Mesodermal cell (in vitro differentiated cells): ENCODE measurements around the gene EREG. TPM values are rescaled to one million over a fixed set of nuclear protein-coding genes. Genes with fewer than 3 reads are reported as not detected.
A peak's percentile ranks its signal among the peaks of the same experiment; 100 is the strongest.

Source experiments
- H3K27ac ChIP-seq: 2 replicates; pipeline ENCODE4 v1.7.0; 2013; ENCODE audit warnings: mild to moderate bottlenecking, low read depth, low read length, moderate library complexity; ENCODE audit not compliant: severe bottlenecking
- H3K36me3 ChIP-seq: 2 replicates; pipeline ENCODE4 v1.7.1; 2013; ENCODE audit warnings: mild to moderate bottlenecking, low read length, moderate library complexity; ENCODE audit not compliant: control insufficient read depth, insufficient read depth
- H3K4me1 ChIP-seq: one replicate; pipeline ENCODE4 v1.7.1; 2013; ENCODE audit warnings: mild to moderate bottlenecking, low read length; ENCODE audit not compliant: insufficient read depth, control insufficient read depth, poor library complexity, severe bottlenecking
- H3K4me3 ChIP-seq: 2 replicates; pipeline ENCODE4 v1.7.0; 2013; ENCODE audit warnings: low read length, control low read depth, mild to moderate bottlenecking; ENCODE audit not compliant: insufficient read depth, poor library complexity, severe bottlenecking; ENCODE audit errors: extremely low read depth
- H3K9me3 ChIP-seq: 2 replicates; pipeline ENCODE4 v1.7.1; 2013; ENCODE audit warnings: mild to moderate bottlenecking, low read length, moderate library complexity; ENCODE audit not compliant: control insufficient read depth
- WGBS, 2 experiments: methylation state at CpG; one replicate each; pipeline ENCODE4 v1.1.5; 2013; ENCODE audit warnings: missing lambda C conversion rate in 2 of 2; ENCODE audit not compliant: insufficient coverage in 2 of 2; 5-methylcytosine and 5-hydroxymethylcytosine counted together
- polyA plus RNA-seq, 2 experiments: library from polyadenylated mRNA; stranded (reverse); fragments of 50-300 nt; gene quantifications; one replicate each; pipeline ENCODE4 v1.2.3, GENCODE V29; 2013

Gene EREG, protein sequence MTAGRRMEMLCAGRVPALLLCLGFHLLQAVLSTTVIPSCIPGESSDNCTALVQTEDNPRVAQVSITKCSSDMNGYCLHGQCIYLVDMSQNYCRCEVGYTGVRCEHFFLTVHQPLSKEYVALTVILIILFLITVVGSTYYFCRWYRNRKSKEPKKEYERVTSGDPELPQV
- polyA plus RNA-seq (2013, experiment 1 of 2): not detected
- not detected for polyA plus RNA-seq (2013, experiment 2 of 2)

DNA sequence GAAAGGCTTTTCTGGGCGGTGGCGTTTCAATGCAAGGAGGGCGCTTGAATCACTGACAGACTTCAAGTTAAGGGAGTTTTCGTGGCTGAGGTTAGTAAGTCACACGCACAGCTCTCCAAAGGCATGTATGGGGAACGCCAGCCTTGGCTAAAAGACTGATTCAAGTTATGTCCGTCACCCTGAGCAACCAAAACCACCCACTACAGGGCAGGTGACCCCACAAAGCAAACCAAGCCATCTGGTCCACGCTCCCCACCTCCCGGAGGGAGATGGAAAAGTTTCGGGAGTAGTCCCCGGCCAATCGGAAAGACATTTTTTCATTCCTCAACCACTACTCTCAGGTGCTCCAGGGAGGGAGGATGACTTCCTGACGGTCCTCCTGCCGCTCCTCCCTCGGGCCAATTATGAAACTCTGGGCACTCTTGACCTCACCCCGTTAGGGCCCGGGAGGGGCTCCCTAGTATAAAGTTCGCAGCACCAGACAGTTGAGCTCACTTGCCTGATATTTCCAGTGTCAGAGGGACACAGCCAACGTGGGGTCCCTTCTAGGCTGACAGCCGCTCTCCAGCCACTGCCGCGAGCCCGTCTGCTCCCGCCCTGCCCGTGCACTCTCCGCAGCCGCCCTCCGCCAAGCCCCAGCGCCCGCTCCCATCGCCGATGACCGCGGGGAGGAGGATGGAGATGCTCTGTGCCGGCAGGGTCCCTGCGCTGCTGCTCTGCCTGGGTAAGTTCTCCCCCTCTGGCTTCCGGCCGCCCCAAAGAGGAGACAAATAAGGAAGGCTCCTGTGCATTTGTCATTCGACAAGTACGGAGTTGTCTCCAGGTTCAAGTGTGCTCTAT lies at the start of gene EREG:
Gene EREG, plus strand, starts transcription at position 494 of the 840 bp plus-strand sequence. Its CDS starts 164 bp downstream, at position 658.
- Histone ChIP-seq H3K4me3 (peak within 1 kb of the TSS; percentile 12), H3K9me3 (no peaks in the 10 kb centered on the region), H3K4me1 (peaks cover 4% of the 10 kb centered on the region), H3K27ac (no peak within 1 kb of the TSS), H3K36me3 (no peaks in the 10 kb centered on the region)
- WGBS, 2 experiments: 4% methylated on average over 25 to 29 of the region's 40 CpGs

DNA sequence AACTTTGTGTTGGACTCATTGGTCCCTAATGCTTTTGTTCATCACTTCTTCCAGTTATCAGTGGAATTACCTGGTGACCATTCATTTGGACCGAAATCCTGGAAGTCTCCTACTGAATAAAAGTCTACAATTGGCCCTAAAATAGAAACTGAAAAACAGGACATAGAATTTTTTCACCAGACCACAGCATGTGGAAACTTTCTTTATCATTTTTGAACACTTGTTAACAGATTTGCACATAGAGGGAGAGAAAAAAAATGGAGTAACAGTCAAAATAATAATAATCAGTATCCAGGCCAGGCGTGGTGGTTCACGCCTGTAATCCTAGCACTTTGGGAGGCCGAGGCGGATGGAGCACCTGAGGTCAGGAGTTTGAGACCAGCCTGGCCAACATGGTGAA lies 49.6 kb upstream of the EREG start:
- H3K4me3 ChIP-seq: no peak overlapping the region
- no peak overlapping the region for H3K27ac ChIP-seq
- H3K4me1 ChIP-seq: no peaks in the 10 kb centered on the region
- H3K9me3 ChIP-seq: no peaks in the 10 kb centered on the region
- 83 to 94% methylated on average over 1 to 2 of the region's 5 CpGs for WGBS, 2 experiments
- no peaks in the 10 kb centered on the region for H3K36me3 ChIP-seq

DNA sequence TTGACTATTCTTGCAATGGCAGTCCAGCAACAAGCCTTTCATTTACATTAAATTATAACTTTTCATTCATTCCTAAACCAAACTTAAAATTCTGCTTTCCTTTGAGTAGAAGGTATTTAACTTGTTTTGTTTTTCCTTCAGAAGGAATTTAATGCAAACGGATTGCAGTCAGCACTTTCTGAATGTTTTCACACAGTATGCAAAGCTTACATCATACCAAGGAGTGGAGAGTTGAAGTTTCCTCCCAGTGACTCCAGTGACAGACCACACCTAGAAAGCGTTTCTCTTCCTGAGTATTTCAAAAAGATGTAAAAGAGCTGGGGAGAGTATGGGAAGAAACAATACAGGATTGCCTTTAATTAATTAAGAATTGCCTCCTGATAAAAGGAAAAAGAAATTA lies 48.5 kb upstream of the EREG start:
- Histone ChIP-seq H3K27ac (no peak overlapping the region), H3K36me3 (no peaks in the 10 kb centered on the region), H3K9me3 (no peaks in the 10 kb centered on the region), H3K4me3 (no peak overlapping the region), H3K4me1 (no peaks in the 10 kb centered on the region)
- 80% methylated on average over 1 of the region's 2 CpGs; no CpG with 5 or more reads in 1 of the 2 experiments for WGBS, 2 experiments

DNA sequence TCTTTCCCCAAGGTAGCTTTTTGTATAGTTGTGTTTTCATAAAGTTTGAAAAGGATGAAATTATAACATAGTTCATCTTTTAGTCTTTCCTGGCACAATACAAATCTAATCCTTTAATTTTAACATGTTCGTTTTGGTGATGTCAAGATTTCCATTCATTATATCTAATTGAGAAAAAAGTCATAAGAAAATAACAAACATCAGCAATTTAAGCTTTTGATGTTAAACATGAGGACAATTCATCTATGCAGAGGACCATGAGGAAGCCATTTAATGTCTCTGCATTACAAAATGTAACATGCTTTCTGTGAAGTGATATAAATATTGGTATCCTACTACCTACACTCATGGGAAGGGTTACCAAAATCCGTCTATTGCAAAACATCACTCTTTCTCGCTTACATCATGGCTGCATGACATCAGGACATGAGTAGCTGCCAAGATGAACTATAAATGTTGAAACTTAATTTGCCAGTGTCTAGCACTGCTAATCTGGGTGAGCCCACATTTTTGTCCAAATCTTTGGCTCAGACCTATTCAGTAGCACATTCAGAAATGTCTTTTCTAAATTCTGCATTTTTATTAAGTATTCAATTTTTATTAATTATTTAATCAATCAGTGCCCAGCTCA lies 47.2 kb upstream of the EREG start:
- H3K4me3 ChIP-seq: no peak overlapping the region
- no peak overlapping the region for H3K27ac ChIP-seq
- WGBS, 2 experiments: 100% methylated on average over 1 to 2 of the region's 3 CpGs
- no peaks in the 10 kb centered on the region for H3K36me3 ChIP-seq
- H3K4me1 ChIP-seq: no peaks in the 10 kb centered on the region
- H3K9me3 ChIP-seq: no peaks in the 10 kb centered on the region

DNA sequence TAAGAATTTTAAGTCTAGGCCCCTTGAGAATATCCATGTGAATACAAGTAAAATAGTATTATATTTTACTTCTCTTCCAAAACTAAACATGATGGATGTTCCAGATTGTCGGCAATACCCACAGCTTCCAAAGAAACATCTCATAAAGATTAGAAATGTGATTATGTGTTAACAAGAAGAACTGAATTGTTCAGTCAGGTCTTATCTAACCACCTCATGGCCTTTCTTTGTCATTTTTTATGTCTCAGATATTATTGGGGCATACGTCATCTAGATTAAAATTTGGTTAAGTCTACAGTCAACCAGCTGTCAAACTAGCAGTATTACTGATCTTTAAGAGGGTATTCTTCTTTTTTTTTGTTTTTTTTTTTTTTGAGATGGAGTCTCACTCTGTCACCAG lies 46.7 kb upstream of the EREG start:
- no peaks in the 10 kb centered on the region for H3K36me3 ChIP-seq
- no peaks in the 10 kb centered on the region for H3K9me3 ChIP-seq
- no peak overlapping the region for H3K4me3 ChIP-seq
- H3K4me1 ChIP-seq: no peaks in the 10 kb centered on the region
- no peak overlapping the region for H3K27ac ChIP-seq
- no CpG with 5 or more reads among the region's 2 CpGs for WGBS, 2 experiments

DNA sequence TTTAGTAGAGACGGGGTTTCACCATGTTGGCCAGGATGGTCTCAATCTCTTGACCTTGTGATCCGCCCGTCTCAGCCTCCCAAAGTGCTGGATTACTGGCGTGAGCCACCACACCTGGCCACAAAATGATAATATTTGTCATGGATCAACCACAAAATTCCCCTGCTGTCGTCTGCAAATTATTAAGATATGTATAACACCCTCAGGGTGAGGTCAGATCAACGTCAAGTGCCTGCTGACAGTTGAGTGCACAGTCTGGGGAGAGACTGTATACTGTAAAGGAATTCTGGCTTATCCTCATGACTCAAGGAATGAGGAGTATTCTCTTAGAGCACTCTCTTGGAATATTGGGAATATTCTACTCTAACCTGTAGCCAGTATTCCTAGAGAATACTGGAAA lies 45.5 kb upstream of the EREG start:
- Histone ChIP-seq H3K27ac (no peak overlapping the region), H3K4me3 (no peak overlapping the region), H3K4me1 (no peaks in the 10 kb centered on the region), H3K9me3 (no peaks in the 10 kb centered on the region), H3K36me3 (no peaks in the 10 kb centered on the region)
- 87% methylated on average over 4 of the region's 6 CpGs; no CpG with 5 or more reads in 1 of the 2 experiments for WGBS, 2 experiments

DNA sequence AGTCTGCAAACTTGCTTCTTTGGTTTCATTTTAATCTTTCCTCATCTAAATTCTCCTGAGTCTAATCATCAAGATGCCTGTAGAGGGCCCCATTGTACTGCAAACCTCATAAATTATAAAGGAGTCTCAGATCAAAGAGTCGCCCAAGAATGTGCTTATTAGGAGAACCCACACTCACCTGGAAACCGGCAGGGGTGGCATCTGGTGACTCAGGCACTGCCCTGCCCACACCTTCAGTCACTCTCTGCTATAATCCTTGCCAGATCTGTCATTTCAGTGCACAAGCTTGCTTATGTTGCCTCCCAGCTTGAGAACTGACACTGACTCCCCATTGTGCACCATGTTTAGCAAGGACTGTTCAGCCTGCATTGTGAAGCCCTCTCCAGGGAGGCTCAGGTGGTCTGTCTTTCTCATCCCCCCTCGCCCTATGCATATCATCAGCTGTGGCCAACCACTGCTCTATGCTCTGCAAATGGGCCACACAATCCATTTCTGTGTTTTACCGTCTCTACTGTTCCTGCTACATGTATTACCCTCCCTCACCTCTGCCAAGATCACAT lies 44.3 kb upstream of the EREG start:
- Histone ChIP-seq H3K27ac (no peak overlapping the region), H3K4me1 (no peaks in the 10 kb centered on the region), H3K36me3 (no peaks in the 10 kb centered on the region), H3K4me3 (no peak overlapping the region), H3K9me3 (no peaks in the 10 kb centered on the region)
- WGBS, 2 experiments: 13 to 35% methylated on average over 2 to 4 of the region's 4 CpGs

DNA sequence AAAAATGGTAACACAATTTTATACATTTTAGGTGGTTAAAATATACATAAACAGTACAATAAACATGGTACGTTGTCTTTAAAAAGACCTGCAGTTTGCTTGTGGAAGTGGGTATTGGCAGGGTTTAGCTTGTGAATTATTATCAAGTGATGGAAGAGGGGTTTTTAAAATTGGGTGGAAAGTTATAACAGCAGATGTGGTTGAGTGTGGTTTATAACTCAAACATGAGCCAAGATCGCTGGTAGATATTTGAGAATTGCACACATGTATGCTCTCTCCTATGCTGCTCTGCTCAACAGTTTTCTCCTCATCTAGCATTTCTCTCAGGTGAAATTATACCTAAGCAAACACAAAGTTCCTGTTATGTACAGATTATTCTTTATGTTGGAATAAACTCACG lies 42.6 kb upstream of the EREG start:
- H3K9me3 ChIP-seq: no peaks in the 10 kb centered on the region
- H3K4me3 ChIP-seq: no peak overlapping the region
- H3K4me1 ChIP-seq: no peaks in the 10 kb centered on the region
- H3K27ac ChIP-seq: no peak overlapping the region
- no peaks in the 10 kb centered on the region for H3K36me3 ChIP-seq
- 90% methylated on average over 2 of the region's 3 CpGs; no CpG with 5 or more reads in 1 of the 2 experiments for WGBS, 2 experiments

DNA sequence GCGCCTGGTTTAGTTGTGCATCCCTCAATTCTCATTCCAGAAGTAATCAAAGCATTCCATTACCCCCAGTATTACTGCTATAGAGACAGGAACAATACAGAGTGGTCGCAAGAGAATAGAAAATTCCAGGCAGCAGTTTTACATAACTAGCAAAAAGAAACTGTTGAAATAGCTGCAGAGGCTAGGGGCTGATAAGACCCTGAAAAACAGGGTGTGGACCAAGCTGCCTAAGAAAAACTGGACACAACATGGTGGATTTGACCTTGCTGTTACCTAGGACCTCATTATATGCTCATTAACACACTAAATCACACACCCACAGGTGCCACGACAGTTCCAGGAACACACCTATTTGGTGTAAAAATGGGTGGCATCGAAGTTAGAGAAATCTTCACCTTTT lies 41.3 kb upstream of the EREG start:
- no peak overlapping the region for H3K27ac ChIP-seq
- H3K4me1 ChIP-seq: no peaks in the 10 kb centered on the region
- H3K9me3 ChIP-seq: no peaks in the 10 kb centered on the region
- 44 to 100% methylated on average over 1 of the region's 4 CpGs for WGBS, 2 experiments
- H3K36me3 ChIP-seq: no peaks in the 10 kb centered on the region
- no peak overlapping the region for H3K4me3 ChIP-seq

DNA sequence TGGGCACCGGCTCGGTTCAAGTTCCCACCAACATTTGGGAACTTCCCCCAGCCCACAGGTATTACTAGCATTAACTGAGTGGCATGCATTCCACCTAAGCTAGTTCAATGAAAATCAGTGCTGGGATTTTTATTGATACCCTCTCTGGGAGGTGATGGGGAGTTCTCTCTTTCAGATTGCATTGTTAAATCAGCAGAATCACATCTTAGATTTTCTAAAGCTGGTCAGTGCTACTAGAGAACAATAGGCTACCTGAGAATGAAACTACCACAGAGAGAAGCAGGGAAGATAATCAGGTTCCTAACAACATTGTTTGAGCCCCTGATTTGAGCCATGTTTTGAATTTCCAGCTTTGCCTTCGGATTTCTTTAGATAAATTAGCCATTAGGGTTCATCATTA lies 40.7 kb upstream of the EREG start:
- no peak overlapping the region for H3K4me3 ChIP-seq
- no peaks in the 10 kb centered on the region for H3K4me1 ChIP-seq
- no peak overlapping the region for H3K27ac ChIP-seq
- 83 to 100% methylated on average over 1 to 2 of the region's 3 CpGs for WGBS, 2 experiments
- no peaks in the 10 kb centered on the region for H3K36me3 ChIP-seq
- no peaks in the 10 kb centered on the region for H3K9me3 ChIP-seq
